Fibroblast of skin of right quadriceps (primary cell): ENCODE data around the gene EYS.

Source experiments
- DNase-seq: peaks from one replicate; pipeline ENCODE4 v3.0.0-alpha.2; 2013

Gene EYS

GRCh38 chr6:65707126-65707826 is at the start of gene EYS:
Gene EYS, minus strand, starts transcription at chr6:65707226. Its CDS starts 211,816 bp downstream, at chr6:65495410.
- no peak for DNase-seq

GRCh38 chr6:65746302-65746701 is 39.3 kb upstream of the EYS start:
- DNase-seq: no peak

GRCh38 chr6:65745614-65746013 is 38.6 kb upstream of the EYS start:
- no peak for DNase-seq

GRCh38 chr6:65728879-65729479 is 22.0 kb upstream of the EYS start:
- DNase-seq: no peak

- no peak for DNase-seq
These were observed 12.1 kb upstream of the EYS start for GRCh38 chr6:65719101-65719500.

- DNase-seq: no peak
These were observed 4.5 kb upstream of the EYS start for GRCh38 chr6:65711531-65711930.

GRCh38 chr6:65709099-65709830 is 2.2 kb upstream of the EYS start:
- DNase-seq: no peak

- DNase-seq: no peak
These were observed 1.1 kb upstream of the EYS start for GRCh38 chr6:65708162-65708561.

GRCh38 chr6:65706436-65706835 is 590 bp downstream of the EYS start:
- no peak for DNase-seq

- DNase-seq: no peak
These were observed 5.7 kb downstream of the EYS start for GRCh38 chr6:65701325-65701724.

GRCh38 chr6:65700561-65700960 is 6.5 kb downstream of the EYS start:
- no peak for DNase-seq

GRCh38 chr6:65692109-65692508 is 14.9 kb downstream of the EYS start:
- DNase-seq: no peak

- DNase-seq: no peak
These were observed 26.8 kb downstream of the EYS start for GRCh38 chr6:65680232-65680631.

GRCh38 chr6:65671922-65672321 is 35.1 kb downstream of the EYS start:
- no peak for DNase-seq

- DNase-seq: no peak
These were observed 38.9 kb downstream of the EYS start for GRCh38 chr6:65667916-65668656.

- no peak for DNase-seq
These were observed 56.9 kb downstream of the EYS start for GRCh38 chr6:65650086-65650485.

- DNase-seq: no peak
These were observed 57.6 kb downstream of the EYS start for GRCh38 chr6:65649392-65649791.

GRCh38 chr6:65646544-65646943 is 60.5 kb downstream of the EYS start:
- no peak for DNase-seq

GRCh38 chr6:65642776-65643175 is 64.2 kb downstream of the EYS start:
- no peak for DNase-seq

- no peak for DNase-seq
These were observed 68.8 kb downstream of the EYS start for GRCh38 chr6:65638047-65638831.

- DNase-seq: no peak
These were observed 69.6 kb downstream of the EYS start for GRCh38 chr6:65637289-65638046.

- DNase-seq: no peak
These were observed 73.5 kb downstream of the EYS start for GRCh38 chr6:65633501-65633900.
